ENCODE results near the gene CCSER1.

DNA sequence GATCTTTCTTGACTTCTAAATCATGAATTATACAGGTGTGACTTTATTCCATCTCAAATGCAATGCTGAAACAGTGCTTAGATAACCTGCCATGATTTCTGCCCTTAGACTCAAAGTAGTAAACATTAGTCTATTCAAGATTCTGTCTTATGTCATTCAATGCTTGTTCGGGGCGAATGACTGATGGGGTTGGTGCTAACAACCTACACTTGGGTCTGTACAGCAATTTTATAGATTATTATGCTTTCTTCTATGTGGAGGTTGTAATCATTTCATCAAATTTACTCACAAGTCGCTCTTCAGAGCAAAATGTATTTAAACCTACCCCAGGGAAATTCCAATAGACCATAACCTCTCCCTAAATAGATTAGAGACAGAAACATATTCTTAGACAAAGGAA, 1155.0 kb downstream of the CCSER1 start:
- TF ChIP-seq, protein P1, sequence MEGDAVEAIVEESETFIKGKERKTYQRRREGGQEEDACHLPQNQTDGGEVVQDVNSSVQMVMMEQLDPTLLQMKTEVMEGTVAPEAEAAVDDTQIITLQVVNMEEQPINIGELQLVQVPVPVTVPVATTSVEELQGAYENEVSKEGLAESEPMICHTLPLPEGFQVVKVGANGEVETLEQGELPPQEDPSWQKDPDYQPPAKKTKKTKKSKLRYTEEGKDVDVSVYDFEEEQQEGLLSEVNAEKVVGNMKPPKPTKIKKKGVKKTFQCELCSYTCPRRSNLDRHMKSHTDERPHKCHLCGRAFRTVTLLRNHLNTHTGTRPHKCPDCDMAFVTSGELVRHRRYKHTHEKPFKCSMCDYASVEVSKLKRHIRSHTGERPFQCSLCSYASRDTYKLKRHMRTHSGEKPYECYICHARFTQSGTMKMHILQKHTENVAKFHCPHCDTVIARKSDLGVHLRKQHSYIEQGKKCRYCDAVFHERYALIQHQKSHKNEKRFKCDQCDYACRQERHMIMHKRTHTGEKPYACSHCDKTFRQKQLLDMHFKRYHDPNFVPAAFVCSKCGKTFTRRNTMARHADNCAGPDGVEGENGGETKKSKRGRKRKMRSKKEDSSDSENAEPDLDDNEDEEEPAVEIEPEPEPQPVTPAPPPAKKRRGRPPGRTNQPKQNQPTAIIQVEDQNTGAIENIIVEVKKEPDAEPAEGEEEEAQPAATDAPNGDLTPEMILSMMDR (conservative IDR thresholded peaks at IDR 0.05; ENCODE audit: low read length): no peak
- no peak for TF ChIP-seq EZH2phosphoT487 (IDR thresholded peaks at IDR 0.05; ENCODE audit: borderline replicate concordance)

Data from Loucy (cell line).